Measurements from ENCODE around the gene GPR152. TPM values are rescaled to one million over a fixed set of nuclear protein-coding genes. Genes with fewer than 3 reads are reported as not detected.
A peak's percentile ranks its signal among the peaks of the same experiment; 100 is the strongest.

The GPR152 gene
- total RNA-seq, 2 experiments from 2014 or later: not detected

DNA sequence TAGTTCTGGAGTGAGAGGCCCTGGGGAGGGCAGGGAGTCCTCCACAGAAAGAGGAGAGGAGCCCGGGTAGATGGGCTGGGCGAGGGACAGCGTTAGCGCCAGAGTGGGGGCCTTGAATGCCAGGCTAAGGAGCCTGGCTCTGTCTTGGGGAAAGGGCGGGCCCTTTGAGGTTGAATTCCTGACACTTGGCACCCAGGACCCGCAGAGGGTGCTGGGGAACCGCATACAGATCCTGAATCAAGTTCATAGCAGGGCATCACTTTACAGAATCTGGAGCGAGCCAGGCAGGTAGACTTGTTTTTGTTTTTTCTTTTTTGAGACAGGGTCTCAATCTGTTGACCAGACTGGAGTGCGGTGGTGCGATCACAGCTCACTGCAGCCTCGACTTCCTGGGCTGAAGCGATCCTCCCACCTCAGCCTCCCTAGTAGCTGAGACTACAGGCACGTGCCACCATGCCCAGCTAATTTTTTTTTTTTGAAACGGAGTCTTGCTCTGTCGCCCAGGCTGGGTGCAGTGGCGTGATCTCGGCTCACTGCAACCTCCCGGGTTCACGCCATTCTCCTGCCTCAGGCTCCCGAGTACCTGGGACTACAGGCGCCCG, 31.0 kb downstream of the GPR152 start:
- Histone ChIP-seq H3K9me3 (ENCODE audit: low read length) (no peaks in the 10 kb centered on the region), H3K79me2 (ENCODE audit: insufficient read depth, low read depth, low read length) (no peaks in the 10 kb centered on the region), H3K4me1 (ENCODE audit: insufficient read depth, low read length, poor library complexity, severe bottlenecking) (peaks cover 43% of the 10 kb centered on the region), H3K36me3 (ENCODE audit: insufficient read depth, low read length) (no peaks in the 10 kb centered on the region), H3K4me2 (ENCODE audit: low read length) (peak overlapping the region; percentile 69), H3K4me3 (ENCODE audit: low read depth, low read length, poor library complexity, severe bottlenecking) (peak overlapping the region; percentile 68), H3K27ac (ENCODE audit: low read depth, low read length, poor library complexity, severe bottlenecking) (peak overlapping the region; percentile 8), H2AFZ (ENCODE audit: low read length) (peak overlapping the region; percentile 50; the same call in 1 of the 2 replicates), H4K20me1 (ENCODE audit: insufficient read depth, low read length) (no peaks in the 10 kb centered on the region), H3K9me2 (ENCODE audit: insufficient read depth, low read length) (no peaks in the 10 kb centered on the region)
- intact Hi-C loops (cut with micrococcal nuclease; ENCODE audit: unreplicated experiment): loop anchor here (1.0 to 5.0 kb wide), 2 partner anchors 18 to 86 kb away; partner anchors contain the start of genes CDK2AP2 and PITPNM1
- POLR2A ChIA-PET: interaction anchor here (2.1 kb wide), 1 partner anchor 19 kb away, joined by 15 read pairs; the partner anchor contains the start of genes PPP1CA and TBC1D10C
- TF ChIP-seq, protein P1, sequence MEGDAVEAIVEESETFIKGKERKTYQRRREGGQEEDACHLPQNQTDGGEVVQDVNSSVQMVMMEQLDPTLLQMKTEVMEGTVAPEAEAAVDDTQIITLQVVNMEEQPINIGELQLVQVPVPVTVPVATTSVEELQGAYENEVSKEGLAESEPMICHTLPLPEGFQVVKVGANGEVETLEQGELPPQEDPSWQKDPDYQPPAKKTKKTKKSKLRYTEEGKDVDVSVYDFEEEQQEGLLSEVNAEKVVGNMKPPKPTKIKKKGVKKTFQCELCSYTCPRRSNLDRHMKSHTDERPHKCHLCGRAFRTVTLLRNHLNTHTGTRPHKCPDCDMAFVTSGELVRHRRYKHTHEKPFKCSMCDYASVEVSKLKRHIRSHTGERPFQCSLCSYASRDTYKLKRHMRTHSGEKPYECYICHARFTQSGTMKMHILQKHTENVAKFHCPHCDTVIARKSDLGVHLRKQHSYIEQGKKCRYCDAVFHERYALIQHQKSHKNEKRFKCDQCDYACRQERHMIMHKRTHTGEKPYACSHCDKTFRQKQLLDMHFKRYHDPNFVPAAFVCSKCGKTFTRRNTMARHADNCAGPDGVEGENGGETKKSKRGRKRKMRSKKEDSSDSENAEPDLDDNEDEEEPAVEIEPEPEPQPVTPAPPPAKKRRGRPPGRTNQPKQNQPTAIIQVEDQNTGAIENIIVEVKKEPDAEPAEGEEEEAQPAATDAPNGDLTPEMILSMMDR (conservative IDR thresholded peaks at IDR 0.05; ENCODE audit: low read length): 0 out of 2 replicates have a peak, but pooled peaks have one; percentile 24
- no peak for TF ChIP-seq EZH2phosphoT487 (IDR thresholded peaks at IDR 0.05; ENCODE audit: borderline replicate concordance, low read depth, low read length)
- BruUV-seq (replicated peaks): no TSS peak
- CTCF ChIA-PET (ENCODE audit: unreplicated experiment): interaction anchor here (1.0 kb wide), 1 partner anchor 9 kb away, joined by 4 read pairs; no protein-coding TSS in a partner anchor
- no peak for DNase-seq (ENCODE audit: low spot score)

DNA sequence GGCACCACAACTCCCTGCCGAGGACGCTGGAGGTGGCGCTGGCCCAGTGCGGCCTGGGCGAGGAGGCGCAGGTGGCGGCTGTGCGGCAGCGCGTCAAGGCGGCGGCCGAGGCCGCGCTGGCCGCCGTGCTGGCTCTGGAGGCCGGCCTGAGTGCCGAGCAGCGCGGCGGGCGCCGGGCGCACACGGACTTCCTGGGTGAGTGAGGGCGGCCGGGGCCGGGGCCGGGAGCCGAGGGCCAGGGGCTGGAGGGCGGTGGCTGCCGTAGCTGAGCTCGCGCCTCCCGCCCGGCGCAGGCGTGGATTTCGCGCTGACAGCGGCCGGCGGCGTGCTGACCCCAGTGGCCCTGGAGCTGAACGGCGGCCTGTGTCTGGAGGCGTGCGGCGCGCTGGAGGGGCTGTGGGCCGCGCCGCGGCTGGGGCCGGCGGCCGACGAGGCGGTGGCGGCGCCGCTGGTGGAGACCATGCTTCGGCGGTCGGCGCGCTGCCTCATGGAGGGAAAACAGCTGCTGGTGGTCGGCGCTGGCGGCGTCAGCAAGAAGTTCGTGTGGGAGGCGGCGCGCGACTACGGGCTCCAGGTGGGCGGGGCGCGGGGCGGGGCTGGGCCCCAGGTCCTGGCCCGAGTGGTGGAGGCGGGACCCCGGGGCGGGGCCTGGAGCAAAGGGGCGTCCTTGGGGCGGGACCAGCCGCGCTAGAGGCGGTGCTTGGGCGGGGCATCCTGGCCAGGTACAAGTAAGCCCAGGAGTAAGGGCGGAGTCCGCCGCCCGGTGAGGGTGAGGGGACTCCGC, 31.7 kb downstream of the GPR152 start:
- Histone ChIP-seq H3K79me2 (ENCODE audit: insufficient read depth, low read depth, low read length) (no peaks in the 10 kb centered on the region), H3K27ac (ENCODE audit: low read depth, low read length, poor library complexity, severe bottlenecking) (peak overlapping the region; percentile 19), H4K20me1 (ENCODE audit: insufficient read depth, low read length) (no peaks in the 10 kb centered on the region), H3K4me2 (ENCODE audit: low read length) (peak overlapping the region; percentile 79), H2AFZ (ENCODE audit: low read length) (peak overlapping the region; percentile 50; the same call in 1 of the 2 replicates), H3K9me3 (ENCODE audit: low read length) (no peaks in the 10 kb centered on the region), H3K36me3 (ENCODE audit: insufficient read depth, low read length) (no peaks in the 10 kb centered on the region), H3K9me2 (ENCODE audit: insufficient read depth, low read length) (no peaks in the 10 kb centered on the region), H3K4me3 (ENCODE audit: low read depth, low read length, poor library complexity, severe bottlenecking) (peak overlapping the region; percentile 68), H3K4me1 (ENCODE audit: insufficient read depth, low read length, poor library complexity, severe bottlenecking) (peaks cover 50% of the 10 kb centered on the region)
- ChIA-PET POLR2A (interaction anchor here (0.6 to 2.1 kb wide), 4 partner anchors 14 to 20 kb away, joined by 3 to 15 read pairs (median 6); partner anchors contain the start of genes PPP1CA, PTPRCAP and TBC1D10C), CTCF (ENCODE audit: unreplicated experiment) (interaction anchor here (0.6 to 1.0 kb wide), 2 partner anchors 9 to 14 kb away, joined by 3 to 4 read pairs; no protein-coding TSS in a partner anchor)
- DNase-seq (ENCODE audit: low spot score): peak; percentile 95
- intact Hi-C loops (cut with micrococcal nuclease; ENCODE audit: unreplicated experiment): loop anchor here (1.0 to 5.0 kb wide), 2 partner anchors 18 to 86 kb away; partner anchors contain the start of genes CDK2AP2 and PITPNM1
- no peak for TF ChIP-seq EZH2phosphoT487 (IDR thresholded peaks at IDR 0.05; ENCODE audit: borderline replicate concordance, low read depth, low read length)
- TF ChIP-seq, protein P1 (conservative IDR thresholded peaks at IDR 0.05; ENCODE audit: low read length): no peak
- no TSS peak for BruUV-seq (replicated peaks)
